Cardiac septum (tissue), 1 donor: ENCODE data around the gene BMP7. TPM values are rescaled to one million over a fixed set of nuclear protein-coding genes. Genes with fewer than 3 reads are reported as not detected.
"Not testable (repeated sequence)": the region's sequence is repeated elsewhere in the genome, so short reads cannot be mapped to it uniquely, and the experiment has no call there.

Experiments
- DNase-seq: peaks from one replicate; pipeline ENCODE4 v3.0.0-alpha.2; 2020; ENCODE audit warnings: low spot score
- intact Hi-C: fragments of 100-400 bp; cut with DNase I; formaldehyde crosslinking; loops from one replicate; pipeline ENCODE4 v1.14.0; 2022
- total RNA-seq: library from RNA; stranded (reverse); fragmentation: NEBNext Ultra II Directional; extraction: Animal tissue kit (Norgen Biotek cat#: 25700); gene quantifications from one replicate; pipeline ENCODE4 v1.2.1, GENCODE V29; 2021
- donor health status: DM: no; HTN: no; CAD: no.

Gene BMP7
- total RNA-seq, 1 donor from 2014 or later, result 2.7 TPM

- intact Hi-C loops, result no loop called here
- DNase-seq, result no peak
Measured at GRCh38 chr20:57289391-57290177, 23.1 kb upstream of the BMP7 start.

- no peak for DNase-seq
- intact Hi-C loops, result no loop called here
Measured at GRCh38 chr20:57288651-57289277, 22.3 kb upstream of the BMP7 start.

- DNase-seq, result no peak
- intact Hi-C loops, result no loop called here
Measured at GRCh38 chr20:57287901-57288300, 21.5 kb upstream of the BMP7 start.

GRCh38 chr20:57287007-57287880 lies 20.8 kb upstream of the BMP7 start:
- no peak for DNase-seq
- intact Hi-C loops, result no loop called here

DNA sequence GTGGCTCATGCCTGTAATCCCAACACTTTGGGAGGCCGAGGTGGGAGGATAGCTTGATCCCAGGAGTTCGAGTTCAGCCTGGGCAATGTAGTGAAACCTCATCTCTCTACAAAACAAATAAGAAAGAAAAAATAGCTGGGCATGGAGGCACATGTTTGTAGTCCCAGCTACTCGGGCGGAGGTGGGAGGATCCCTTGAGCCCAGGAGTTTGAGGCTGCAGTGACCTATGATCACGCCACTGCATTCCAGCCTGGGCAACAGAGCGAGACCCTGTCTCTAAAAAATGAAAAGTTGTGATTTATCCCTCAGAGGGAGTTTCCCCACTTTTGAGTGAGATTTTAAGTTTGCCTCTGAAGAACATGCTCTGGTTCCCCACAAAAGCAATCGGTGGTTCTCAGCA lies 17.4 kb upstream of the BMP7 start:
- DNase-seq, result no peak
- intact Hi-C loops, result no loop called here

GRCh38 chr20:57282670-57283361 lies 16.4 kb upstream of the BMP7 start:
- no peak for DNase-seq
- intact Hi-C loops, result no loop called here

DNA sequence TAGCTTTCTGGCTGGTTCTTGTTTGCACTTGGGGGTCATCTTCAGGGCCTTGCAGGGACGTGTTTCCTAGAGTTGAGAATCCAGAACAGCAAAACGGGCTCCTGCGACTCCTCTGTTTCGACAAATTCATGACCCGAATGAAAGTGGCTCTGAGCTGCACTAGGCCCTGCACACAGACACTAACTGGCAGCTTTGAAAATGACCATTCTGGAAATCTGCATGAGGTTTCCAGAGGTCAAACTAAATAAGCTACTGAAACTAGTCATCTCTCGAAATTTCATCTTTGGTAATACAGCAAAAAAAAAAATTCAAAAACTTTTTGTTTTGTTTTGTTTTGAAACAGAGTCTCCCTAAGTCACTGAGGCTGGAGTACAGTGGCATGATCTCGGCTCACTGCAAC lies 15.5 kb upstream of the BMP7 start:
- DNase-seq, result no peak
- intact Hi-C loops, result no loop called here

DNA sequence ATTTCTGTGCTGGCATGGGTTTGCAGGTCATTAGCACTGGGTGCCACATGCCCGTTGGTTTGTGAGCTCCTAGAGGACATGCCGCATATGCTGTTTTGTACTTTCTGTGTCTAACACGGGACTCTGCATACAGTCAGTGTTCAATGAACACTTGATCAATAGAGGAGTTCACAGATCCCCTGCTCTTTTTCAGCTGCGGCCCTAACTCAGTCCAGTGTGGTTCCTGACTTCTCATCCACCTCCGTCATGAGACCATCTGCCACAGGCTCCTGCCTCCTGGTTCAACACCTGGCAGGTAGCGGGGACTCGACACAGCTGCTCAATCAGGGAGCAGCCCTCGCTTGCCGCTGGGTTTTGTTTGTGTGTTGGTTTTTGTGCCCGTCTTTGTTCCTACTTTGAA lies 13.8 kb upstream of the BMP7 start:
- no peak for DNase-seq
- intact Hi-C loops, result no loop called here

DNA sequence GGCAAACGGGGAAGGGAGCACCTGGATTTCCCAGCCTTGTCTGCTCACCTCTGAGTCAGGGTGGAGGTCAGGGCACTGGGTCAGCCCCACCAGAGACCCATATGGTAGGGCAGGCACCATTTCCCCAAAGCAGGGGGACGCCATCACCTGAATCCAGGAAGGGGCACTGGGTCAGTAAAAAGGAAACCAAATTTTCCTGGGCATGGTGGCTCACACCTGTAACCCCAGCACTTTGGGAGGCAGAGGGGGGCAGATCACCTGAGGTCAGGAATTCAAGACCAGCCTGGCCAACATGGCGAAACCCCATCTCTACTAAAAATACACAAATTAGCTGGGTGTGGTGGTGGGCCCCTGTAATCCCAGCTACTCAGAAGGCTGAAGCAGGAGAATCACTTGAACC lies 13.1 kb upstream of the BMP7 start:
- DNase-seq, intact Hi-C loops: not testable (repeated sequence)

- intact Hi-C loops, result no loop called here
Measured at GRCh38 chr20:57278457-57278856, 12.0 kb upstream of the BMP7 start.

GRCh38 chr20:57277398-57278105 lies 11.1 kb upstream of the BMP7 start:
- intact Hi-C loops, result no loop called here
- no peak for DNase-seq

More at GRCh38 chr20:57278457-57278856, 12.0 kb upstream of the BMP7 start:
- no peak for DNase-seq

- intact Hi-C loops, result no loop called here
- no peak for DNase-seq
Measured at GRCh38 chr20:57276221-57276620, 9.8 kb upstream of the BMP7 start.

GRCh38 chr20:57275813-57276212 lies 9.4 kb upstream of the BMP7 start:
- no peak for DNase-seq
- intact Hi-C loops, result no loop called here

DNA sequence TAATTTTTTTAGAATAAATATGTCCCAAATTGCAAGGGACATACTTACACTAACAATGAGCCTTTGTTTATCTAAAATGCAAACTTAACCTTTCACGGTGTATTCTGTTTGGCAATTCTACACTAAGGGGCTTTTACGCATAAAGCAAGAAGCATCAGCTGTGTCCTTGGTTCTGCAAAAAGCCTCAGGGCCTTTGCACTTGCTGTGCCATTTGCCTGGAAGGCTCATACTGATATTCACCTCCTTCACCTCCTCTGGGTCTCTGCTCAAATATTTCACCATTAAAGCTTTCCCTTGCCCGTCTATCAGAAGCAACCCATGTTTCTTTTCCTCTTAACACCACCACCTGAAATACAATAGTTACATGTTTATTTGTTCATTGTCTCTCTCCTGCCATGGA lies 8.9 kb upstream of the BMP7 start:
- intact Hi-C loops, result no loop called here
- DNase-seq, result no peak

DNA sequence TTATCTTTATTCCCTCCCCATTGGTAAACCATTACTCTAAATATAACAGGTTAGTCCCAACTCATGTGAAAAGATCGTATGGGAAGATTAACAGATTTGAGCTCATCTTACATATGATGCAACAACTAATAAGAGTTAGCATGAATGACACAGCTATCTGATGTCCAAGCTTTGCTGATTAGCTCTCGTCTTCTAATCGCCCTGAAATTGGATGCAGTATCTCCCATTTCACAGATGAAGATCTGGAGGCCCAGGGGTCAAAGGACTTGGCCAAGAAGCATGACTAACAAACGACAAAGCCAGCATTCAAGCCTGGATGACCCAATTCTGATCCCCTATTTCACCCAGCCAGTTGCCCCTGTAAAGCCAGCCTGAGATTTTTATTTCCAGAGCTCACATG lies 8.4 kb upstream of the BMP7 start:
- DNase-seq, result no peak
- intact Hi-C loops, result no loop called here

GRCh38 chr20:57274299-57274698 lies 7.9 kb upstream of the BMP7 start:
- intact Hi-C loops, result no loop called here
- DNase-seq, result no peak

DNA sequence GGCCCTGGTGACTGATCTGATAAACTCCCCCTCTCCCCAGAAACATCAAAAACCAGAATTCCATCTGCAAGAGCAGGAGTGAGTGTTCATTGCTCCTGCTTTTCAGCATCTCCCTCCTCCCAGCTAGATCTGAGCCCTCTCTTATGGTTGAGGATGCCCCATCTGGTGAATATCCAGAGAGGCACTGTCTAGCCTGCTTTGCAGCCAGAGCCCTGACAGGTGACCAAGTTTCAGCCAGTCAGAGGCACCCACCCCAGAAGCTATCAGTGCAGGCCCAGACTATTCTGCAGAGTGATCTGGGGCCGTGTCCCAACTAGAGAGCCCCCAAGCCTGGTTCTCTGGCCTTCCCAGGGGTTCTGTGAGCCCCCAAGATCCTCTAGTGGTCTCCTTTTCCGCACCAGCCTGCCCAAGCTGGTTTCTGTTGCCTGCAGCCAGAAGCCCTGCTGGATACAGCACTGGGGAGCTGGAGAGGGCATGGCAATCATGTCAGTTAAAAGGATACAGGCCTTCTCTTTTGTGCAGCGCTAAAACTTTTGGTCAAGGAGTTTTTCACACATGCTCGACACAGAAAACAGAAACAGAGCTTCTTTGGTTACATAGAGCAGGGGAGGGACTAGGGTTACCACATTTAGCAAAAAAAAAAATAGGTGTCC lies 6.6 kb upstream of the BMP7 start:
- no peak for DNase-seq
- intact Hi-C loops, result no loop called here

GRCh38 chr20:57270204-57270984 lies 4.0 kb upstream of the BMP7 start:
- no peak for DNase-seq
- intact Hi-C loops, result no loop called here
